ENCODE data around the gene B3GAT3.
A peak's percentile ranks its signal among the peaks of the same experiment; 100 is the strongest.
"Not testable (repeated sequence)": the region's sequence is repeated elsewhere in the genome, so short reads cannot be mapped to it uniquely, and the experiment has no call there.

The B3GAT3 gene

DNA sequence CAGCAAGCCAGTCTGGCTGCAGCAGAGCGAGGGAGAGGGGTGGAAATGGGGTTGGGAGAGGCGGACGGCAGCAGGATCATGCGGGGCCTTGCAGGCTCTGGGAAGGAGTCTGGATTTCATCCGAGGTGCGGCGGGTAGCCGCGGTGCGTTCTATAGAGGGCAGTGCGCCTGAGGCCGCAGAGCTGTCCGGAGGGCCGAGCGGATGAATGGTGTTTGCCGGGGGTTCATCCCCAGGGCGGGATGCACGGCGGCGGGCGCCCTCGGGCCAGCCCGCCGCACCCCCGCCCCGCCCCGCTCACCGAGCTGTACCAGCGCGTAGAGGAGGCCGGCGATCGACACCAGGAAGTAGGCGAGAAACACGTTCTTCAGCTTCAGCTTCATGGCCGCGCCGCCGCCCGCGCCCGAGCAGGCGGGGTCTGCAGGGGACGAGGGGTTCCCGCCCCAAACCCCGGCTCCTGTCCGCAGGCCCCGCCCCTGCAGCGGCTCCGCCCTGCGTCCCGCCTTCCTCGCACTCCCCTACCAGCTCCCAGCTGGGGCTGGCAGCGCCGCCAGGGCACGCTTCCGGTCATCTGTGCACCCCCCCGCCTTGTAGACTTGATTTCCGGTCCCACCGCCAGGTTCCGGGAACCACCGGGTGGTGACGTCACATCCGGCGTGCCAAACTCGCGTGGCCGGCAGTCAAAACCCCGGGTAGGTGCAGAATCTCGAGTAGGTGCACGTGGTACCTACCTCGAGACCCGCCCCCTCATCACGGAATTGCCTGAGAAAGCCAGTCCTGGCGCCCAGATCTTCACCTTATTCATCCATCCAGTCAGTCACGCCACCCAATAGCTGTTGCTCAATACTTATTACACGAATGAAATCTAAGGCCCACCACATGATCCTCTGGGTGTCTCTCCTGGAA, at the start of gene B3GAT3:
Gene B3GAT3 (minus strand): TSS at position 420 of the 904 bp plus-strand sequence. CDS start 39 bp downstream, at position 381.
- DNase-seq (ENCODE audit: low read depth in 3 of 3), result peak; percentile 93 to 95 (median 94)

GRCh38 chr11:62671236-62671607, 49.4 kb upstream of the B3GAT3 start:
- DNase-seq (ENCODE audit: low read depth in 3 of 3), result no peak

DNA sequence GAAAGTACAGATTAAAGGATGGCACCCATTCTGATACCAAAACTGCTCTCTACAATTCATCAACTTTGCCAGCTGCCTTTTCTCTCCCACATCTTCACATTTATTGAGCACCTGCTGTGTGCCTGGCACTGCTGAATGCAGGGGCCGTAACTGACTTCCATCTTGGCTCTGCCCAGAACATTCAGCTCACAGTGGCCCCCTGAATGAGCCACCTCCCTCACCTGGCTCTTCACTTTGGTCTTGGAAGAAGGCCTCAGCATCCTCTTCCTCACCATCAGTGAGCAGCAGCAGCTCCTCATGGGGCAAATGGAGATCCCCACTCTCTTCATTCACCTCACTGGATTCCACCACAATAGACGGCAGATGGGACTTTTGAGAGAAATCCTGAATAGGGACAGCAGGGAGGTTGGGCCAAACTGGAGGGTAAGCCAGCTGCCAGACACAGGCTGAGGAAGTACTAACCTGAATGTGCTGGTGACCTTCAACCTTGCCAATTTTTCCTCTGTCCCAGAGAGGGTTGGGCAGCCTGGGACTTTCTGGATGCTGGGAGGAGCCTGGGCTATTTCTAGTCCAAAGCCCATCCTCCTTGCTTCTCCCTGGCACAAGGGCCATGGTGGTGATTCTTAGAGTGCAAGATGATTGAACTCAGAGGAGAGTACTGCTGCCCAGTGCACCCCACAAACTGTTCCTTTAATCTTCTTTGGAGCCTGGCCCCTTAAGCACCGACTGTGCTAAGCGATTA, 47.8 kb upstream of the B3GAT3 start:
- DNase-seq (ENCODE audit: low read depth in 3 of 3), result no peak

DNA sequence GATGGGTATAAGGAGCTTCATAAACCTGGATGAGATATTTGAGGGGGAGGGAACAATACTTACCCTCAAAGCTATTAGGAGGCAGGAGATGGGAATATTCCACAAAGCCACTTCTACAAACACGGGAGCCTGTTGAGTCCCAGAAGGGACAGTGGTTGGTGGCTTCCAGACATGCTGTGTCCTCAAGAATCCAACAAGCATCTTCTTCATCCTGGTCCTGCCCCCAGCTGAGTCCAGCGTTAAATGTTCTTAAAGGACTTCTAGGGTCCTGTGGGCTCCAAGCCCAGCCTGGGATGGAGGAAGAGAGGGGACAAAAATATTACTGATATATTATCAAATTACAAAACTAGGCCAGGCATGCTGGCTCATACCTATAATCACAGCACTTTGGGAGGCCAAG, 45.7 kb upstream of the B3GAT3 start:
- no peak for DNase-seq (ENCODE audit: low read depth in 3 of 3)

DNA sequence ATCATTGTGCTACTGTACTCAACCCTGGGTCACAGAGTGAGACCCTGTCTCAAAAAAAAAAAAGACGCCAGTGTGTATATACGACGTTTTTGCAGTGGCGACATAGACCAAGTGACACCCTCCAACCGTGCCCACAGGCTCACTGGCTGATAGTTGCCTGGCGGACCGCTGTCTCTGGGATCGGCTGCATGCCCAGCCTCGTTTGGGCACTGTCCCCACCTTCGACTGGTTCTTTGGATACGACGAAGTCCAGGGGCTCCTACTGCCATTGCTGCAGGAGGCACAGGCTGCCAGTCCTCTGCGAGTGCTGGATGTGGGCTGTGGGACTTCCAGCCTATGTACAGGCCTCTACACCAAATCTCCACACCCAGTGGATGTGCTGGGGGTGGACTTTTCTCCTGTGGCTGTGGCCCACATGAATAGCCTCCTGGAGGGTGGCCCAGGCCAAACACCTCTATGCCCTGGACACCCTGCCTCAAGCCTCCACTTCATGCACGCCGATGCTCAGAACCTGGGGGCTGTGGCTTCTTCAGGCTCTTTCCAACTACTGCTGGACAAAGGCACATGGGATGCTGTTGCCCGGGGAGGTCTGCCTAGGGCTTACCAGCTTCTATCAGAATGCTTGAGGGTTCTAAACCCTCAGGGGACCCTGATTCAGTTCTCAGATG, 44.6 kb upstream of the B3GAT3 start:
- DNase-seq (ENCODE audit: low read depth in 3 of 3), result peak in 1 of 3 donors; percentile 10

- peak in 2 of 3 donors; percentile 26 to 27 for DNase-seq (ENCODE audit: low read depth in 3 of 3)
Observed at GRCh38 chr11:62665599-62666258, 43.9 kb upstream of the B3GAT3 start.

DNA sequence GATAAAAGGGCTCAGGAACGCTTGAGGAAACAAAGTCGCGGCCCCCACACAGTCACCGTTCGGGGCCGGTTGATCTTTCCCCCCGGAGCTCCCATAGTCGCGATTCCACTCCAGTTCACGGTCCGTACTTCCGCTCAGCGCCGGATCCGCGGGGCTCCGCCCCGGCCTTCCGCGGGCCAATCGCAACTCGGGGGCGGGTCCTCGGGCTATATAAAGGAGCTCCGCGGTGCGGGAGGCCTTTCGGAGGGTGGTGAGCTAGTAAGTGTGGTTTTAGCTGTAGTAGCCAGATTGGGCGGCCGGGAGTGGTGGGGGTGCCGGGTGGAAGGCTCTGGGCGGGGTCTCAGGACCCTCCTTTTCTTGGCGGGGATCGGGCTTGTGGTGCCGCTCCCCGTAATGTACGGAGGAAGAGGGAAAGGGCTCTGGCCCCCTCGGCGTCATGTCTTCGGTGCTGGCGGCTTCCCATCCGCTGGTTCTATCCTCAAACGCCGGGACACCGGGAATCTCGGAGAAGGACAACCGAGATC, 43.4 kb upstream of the B3GAT3 start, which contains the start of the genes C11orf98 and CSKMT:
Gene C11orf98 (minus strand): TSS at position 136 of the 524 bp plus-strand sequence. CDS start 41 bp downstream, at position 95.
Gene CSKMT (plus strand): TSS at position 238 of the 524 bp plus-strand sequence. CDS start 568 bp downstream, outside the sequence.
- peak; percentile 92 to 97 (median 92) for DNase-seq (ENCODE audit: low read depth in 3 of 3)

- DNase-seq (ENCODE audit: low read depth in 3 of 3), result peak in 2 of 3 donors; percentile 24 to 48
Observed at GRCh38 chr11:62664405-62665074, 42.8 kb upstream of the B3GAT3 start.

DNA sequence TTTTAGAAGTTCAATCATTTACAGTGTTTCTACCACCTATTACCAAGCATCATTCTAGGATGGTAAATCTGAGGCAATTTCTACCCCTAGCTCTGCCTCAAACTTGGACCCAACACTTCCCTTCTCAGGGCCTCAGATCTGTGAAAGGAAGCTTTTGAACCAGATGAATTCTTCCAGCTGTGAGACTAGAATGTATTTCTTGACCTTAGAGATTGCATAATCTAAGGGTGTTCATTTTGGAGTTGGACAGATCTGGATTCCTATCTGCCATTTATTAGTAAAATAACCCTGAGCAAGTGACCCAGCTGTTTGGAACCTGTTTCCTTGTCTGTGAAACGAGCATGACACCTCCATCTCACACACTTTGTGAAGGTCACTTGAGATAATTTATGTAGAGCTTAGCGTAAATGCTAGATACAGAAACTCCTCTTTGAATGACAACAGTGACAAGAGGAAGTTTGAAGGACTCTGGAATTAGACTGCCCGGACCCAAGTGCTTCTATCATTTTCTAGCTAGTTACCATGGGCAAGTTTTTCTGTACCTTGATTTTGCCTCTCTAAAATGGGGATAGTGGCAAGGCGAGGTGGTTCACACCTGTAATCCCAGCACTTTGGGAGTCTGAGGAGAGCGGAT, 35.1 kb upstream of the B3GAT3 start:
- no peak for DNase-seq (ENCODE audit: low read depth in 3 of 3)

DNA sequence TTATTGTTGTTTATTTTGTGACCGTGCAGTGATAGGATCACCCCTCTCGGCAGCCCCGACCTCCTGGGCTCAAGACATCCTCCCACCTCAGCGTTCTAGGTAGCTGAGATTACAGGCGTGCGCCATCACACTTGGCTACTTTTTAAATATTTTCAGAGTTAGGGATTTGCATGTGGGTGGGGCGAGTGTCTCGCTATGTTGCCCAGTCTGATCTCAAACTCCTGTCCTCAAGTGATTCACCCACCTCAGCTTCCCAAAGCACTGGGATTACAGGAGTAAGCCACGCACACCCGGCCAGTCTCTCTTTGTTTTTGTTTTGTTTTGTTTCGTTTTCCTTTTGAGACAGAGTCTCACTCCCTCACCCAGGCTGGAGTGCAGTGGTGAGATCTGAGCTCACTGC, 32.5 kb upstream of the B3GAT3 start:
- DNase-seq (ENCODE audit: low read depth in 3 of 3), result no peak

GRCh38 chr11:62652161-62653006, 30.6 kb upstream of the B3GAT3 start:
- no peak for DNase-seq (ENCODE audit: low read depth in 3 of 3)

DNA sequence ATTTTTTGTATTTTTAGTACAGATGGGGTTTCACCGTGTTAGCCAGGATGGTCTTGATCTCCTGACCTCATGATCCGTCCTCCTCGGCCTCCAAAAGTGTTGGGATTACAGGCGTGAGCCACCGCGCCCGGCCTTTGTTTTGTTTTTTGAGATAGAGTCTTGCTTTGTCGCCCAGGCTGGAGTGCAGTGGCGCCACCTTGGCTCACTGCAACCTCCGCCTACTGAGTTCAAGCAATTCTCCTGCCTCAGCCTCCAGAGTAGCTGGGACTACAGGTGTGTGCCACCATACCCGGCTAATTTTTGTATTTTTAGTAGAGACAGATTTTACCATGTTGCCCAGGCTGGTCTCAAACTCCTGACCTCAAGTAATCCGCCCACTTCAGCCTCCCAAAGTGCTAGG, 28.5 kb upstream of the B3GAT3 start:
- not testable (repeated sequence) for DNase-seq (ENCODE audit: low read depth in 3 of 3)

- no peak for DNase-seq (ENCODE audit: low read depth in 3 of 3)
Observed at GRCh38 chr11:62649486-62649885, 27.7 kb upstream of the B3GAT3 start.

DNA sequence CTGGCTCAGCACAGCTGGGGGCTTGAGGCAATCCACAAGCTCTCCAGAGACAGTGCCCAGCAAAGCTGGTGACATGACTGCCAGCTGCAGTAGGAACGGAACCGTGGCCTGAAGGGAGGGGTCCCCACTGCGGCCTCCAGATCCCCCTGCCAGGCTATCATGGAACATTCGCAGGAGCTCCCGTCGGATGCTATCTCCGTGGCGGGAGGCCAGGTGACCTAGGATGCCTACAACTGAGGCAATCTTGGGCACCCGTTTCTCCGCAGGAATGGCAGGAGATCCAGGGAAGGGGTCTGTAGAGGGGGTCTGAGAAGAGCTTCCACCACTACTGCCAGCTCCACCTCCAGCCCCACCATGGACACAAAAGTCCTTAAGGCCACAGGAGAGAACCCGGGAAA, 27.2 kb upstream of the B3GAT3 start:
- DNase-seq (ENCODE audit: low read depth in 3 of 3), result no peak

DNA sequence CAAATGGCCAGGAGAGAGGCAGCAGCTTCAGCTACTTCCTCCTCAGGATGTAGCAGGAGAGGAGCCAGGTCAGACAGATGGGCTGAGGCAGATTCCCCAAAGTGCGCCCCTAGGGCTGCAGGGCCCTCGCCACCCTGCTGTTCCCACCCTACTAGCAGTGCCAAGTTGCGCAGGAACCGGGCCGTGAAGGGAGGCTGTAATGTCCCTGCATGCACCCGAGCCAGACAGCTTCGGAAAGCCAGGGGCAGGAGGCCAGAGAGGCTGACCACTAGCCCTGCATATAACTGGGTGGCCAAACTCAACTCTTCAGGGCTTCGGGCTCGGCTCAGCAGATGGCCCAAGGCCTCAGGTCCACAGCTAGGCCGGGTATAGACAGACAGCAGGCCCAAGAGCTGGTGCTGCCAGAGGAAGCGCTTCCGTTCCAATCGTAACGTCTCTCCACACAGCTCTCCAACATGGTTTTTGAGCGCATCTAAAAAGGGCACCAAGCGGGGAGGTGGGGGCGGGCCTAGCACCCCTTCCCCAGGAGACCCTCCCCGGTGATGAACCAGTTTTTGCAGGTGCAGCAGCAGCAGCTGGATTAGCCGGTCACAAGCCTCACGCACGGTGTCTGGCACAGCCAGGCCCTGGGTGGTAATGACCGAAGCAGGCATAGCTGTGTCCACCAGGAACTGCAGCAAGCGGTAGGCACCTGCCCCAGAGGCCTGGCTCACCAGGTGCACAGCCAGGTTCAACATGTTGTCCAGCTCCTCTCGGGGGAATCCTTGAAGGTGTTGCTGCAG, 26.6 kb upstream of the B3GAT3 start:
- DNase-seq (ENCODE audit: low read depth in 3 of 3), result no peak

GRCh38 chr11:62647609-62648005, 25.8 kb upstream of the B3GAT3 start:
- DNase-seq (ENCODE audit: low read depth in 3 of 3), result no peak

GRCh38 chr11:62646825-62647608, 25.2 kb upstream of the B3GAT3 start:
- no peak for DNase-seq (ENCODE audit: low read depth in 3 of 3)
